GM11168 (cell line): Measurements from ENCODE around the gene AFMID.

Experiments
- in situ Hi-C: fragments of 300-500 bp; cut with MboI; formaldehyde crosslinking; loops from one replicate; pipeline ENCODE4 v1.12.0; 2022; ENCODE audit warnings: low sequenced_read_pairs; ENCODE audit not compliant: unreplicated experiment

AFMID gene

GRCh38 chr17:78175643-78175981 lies 11.6 kb upstream of the AFMID start:
- in situ Hi-C loops: no loop called here

GRCh38 chr17:78176548-78177025 lies 10.6 kb upstream of the AFMID start:
- in situ Hi-C loops: no loop called here

- in situ Hi-C loops: no loop called here
Measured at GRCh38 chr17:78179372-78179771, 7.8 kb upstream of the AFMID start.

DNA sequence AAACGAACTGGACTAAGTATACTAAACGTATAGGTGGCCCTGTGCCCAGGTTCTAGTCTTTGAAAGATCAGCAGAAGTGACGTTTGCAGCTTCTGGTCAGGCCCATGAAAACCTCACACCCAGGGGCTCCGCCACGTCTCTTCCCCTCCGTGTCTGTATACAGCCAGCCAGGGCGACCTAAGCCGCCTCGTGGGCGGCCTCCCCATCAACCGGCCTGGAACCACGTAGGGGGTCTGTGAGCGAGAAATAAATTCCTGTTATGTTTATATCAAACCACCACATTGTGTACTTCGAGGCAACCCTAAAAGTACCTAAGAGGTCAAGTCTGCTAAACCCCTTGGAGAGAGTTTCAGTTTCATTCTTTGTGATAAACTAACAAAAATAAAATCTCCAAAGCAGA lies 7.1 kb upstream of the AFMID start:
- in situ Hi-C loops: no loop called here

- in situ Hi-C loops: no loop called here
Measured at GRCh38 chr17:78180508-78180907, 6.7 kb upstream of the AFMID start.

GRCh38 chr17:78182504-78182903 lies 4.7 kb upstream of the AFMID start:
- in situ Hi-C loops: no loop called here

GRCh38 chr17:78183916-78184315 lies 3.2 kb upstream of the AFMID start:
- in situ Hi-C loops: no loop called here

DNA sequence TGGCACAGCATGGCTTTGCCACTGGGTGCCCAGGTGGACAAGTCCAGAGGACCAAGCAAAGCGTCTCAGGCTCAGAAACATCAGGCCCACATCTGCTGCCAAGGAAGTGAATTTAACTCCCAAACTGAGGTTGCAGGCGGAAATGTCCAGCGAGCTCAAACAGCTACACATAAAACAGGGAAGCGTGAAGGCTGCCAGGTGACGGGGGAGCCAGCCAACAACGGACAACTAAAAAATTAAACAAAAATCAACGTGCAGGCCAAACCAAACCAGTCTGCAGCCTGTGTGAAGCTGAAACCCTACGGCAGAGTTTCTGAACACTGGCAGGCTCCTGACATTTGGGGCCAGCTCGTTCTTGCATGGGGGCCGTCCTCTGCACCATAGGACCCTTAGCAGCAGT lies 2.8 kb upstream of the AFMID start:
- in situ Hi-C loops: no loop called here

DNA sequence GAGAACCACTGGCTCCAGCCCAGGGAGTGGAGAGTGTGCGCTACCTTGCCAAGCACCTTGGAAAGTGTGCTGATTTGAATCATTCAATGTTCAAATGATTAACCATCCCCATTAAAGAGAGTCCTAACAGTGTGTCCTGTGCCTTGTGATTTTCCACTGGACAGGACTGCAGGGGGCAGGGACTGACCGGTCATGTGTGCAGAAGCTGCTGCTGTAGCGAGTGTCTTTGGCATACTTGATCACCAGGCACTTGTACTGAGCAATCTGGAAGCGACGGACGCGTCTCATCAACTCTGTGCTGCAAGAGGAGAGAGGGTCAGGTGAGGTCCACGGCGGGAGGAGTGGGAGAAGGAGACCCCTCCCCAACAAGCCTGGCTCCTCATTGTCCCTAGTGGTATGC lies 2.3 kb upstream of the AFMID start:
- in situ Hi-C loops: no loop called here

DNA sequence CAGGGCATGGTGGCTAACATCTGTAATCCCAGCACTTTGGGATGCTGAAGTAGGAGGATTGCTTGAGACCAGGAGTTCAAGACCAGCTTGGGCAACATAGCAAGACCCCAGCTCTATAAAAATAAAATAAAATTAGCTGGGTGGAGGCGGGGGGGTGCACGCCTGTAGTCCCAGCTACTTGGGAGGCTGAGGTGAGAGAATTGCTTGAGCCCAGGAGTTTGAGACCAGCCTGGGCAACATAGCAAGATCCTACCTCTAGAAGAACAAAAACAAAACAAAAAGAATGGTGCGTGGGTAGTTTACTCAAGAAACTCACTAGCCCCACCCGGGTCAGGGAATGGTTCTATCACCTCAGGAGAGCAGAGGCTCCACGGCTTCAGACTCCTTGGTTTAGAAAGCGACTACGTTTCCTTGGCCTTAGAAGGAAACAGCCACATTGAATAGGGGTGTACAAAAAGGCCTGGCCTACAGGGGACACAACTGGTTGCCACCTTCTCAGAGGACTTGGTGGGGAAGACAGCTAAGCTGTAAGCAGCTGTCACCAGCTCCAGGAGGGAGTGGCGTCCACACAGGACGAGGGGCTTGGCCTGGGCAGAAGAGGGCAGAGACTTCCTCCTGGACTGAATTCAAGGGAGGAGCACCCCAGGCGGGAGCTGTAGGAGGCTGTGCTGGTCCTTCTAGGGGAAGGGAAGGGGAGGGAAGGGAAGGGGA lies 1.0 kb upstream of the AFMID start:
- in situ Hi-C loops: no loop called here

DNA sequence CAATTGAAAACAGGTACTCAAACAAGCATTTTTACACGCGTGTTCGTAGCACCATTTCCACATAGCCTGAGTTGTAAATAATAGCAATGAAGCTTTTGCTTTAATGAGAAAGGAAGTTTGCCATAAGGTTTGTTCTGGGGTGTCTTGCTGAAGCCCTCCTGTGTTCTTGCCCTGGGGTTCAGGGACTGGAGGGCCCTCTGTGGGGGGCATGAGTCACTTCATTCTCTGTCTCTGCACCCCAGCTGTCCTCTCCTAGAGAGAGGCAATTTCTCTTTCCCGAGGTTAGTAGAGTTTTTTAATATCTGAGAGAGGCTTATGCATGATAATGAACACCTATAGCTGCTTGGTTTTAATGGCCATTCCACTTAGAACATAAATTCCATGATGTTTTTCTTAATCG lies 9.6 kb downstream of the AFMID start:
- in situ Hi-C loops: no loop called here

DNA sequence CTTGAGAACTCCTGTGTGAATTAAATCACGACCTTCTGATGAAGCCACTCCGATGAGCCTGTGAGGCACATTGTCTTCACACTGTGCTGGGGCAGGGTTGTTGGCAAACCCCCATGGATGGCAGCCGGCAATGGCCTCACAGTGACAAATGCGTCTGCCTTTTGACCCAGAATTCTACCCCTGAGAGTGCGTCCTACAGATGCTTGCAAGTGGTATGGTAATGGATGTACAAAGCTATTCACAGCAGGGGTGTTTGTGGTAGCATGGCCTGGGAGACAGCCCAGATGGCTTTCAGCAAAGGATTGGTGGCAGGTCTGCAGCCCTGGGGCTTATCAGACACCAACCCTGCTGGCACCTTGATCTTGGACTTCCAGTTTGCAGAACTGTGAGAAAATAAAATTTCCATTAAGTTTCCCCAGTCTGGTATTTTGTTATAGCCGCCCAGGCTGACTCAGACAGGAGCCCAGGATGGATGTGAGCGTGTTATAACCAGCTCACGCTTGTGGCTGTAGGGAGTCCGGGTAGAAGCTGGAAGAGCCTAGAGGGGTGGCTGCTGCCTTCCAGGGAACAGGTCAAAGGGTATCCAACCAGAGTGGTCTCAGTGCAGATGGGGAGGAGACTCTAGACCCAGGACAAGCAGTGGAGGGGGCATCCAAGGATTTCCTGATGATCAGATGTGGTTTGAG lies 10.1 kb downstream of the AFMID start:
- in situ Hi-C loops: no loop called here

GRCh38 chr17:78200451-78200850 lies 13.3 kb downstream of the AFMID start:
- in situ Hi-C loops: no loop called here

DNA sequence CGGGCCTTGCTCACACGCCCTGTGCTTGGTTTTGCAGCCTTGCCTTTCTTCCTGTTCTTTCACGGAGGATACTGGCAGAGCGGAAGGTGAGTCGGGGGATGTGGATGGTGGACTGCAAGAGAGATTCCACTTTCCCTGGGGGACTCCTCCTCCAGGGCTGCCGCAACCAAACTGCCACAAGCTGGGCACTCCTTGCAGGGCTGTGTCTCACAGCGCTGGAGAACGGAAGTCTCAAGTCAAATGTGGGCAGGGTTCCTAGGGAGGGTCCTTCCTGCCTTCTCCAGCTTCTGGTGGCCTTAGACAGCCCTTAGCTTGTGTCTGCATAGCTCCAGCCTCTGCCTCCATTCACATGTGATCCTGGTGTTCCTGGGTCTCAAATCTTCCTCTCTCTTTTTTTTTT lies 15.5 kb downstream of the AFMID start:
- in situ Hi-C loops: no loop called here

DNA sequence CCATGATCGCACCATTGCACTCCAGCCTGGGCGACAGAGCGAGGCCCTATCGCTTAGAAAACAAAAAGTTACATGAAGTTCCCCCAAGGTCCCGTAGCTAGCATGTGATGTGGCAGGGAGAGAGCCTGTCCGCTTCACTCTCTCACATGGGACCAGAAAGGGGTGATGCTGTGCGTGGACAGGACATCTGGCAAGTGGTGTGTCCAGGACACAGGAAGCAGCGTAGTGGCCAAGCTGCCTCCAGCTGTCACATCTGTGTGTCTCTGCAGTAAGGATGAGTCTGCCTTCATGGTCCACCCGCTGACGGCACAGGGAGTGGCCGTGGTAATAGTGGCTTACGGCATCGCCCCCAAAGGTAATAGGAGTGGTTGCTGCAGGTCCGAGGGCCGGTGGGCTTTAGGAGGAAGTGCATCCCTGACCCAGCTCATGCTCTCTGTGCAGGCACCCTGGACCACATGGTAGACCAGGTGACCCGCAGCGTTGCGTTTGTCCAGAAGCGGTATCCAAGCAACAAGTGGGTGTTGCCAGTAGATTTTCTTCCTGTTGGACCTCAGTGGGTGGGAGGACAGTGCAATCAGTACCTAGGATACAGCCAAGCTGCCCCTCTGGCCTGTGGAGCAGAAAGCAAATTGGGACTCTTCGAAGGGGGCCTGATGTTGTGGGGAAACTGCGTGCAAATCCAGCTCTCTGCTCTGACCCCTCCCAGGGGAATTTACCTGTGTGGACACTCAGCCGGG lies 17.4 kb downstream of the AFMID start:
- in situ Hi-C loops: no loop called here

- in situ Hi-C loops: no loop called here
Measured at GRCh38 chr17:78205124-78205775, 18.1 kb downstream of the AFMID start.

- in situ Hi-C loops: no loop called here
Measured at GRCh38 chr17:78206298-78206697, 19.1 kb downstream of the AFMID start.

DNA sequence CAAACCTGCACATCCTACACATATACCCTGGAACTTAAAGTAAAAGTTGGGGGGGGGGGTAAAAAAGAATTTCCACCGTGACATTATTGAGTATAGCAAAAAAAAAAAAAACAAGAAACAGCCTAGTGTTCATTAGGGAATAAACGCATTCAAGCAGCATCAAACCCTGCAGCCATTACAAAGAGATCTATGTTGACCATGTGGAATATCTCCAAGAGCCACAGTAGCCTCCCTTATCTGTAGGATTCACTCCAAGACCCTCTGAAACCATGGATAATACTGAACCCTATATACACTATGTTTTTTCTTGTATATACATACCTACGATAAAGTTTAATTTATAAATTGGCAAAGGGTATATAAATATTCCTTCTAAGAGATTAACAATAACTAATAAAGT lies 21.3 kb downstream of the AFMID start:
- in situ Hi-C loops: no loop called here

DNA sequence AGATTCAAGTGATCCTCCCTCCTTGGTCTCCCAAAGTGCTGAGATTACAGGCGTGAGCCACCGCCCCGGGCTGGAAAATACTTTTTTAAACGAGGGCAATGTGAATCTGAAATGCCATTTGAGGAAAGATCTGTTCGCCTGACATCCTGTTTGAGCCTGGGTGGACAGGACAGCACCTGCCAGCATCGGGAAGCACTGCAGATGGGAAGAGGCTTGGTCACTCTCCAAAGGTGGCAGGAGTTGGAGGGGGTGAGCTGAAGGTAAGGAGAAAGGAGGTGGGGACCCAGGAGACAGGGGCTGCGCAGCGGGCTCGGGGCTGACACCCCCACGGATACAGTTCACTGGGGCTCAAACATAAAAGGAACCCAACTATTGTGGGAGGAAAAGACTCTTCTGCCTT lies 22.9 kb downstream of the AFMID start:
- in situ Hi-C loops: no loop called here

DNA sequence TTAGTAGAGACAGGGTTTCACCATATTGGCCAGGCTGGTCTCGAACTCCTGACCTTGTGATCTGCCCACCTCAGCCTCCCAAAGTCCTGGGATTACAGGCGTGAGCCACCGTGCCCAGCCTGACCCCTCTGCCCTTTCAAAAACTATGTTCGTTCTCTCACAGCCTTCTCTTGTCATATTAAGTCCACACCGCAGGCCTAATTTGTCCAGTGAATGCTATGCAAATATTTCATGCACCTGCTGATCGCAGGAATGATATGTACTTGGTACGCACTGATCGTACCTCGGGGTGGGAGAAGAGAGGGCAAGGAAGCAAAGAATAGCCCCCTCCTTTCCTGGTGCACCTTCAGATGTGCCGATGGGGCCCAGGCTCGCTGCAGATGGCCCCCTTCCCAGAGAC lies 23.9 kb downstream of the AFMID start:
- in situ Hi-C loops: no loop called here
